Keratinocyte (primary cell): ENCODE results near the gene SNX7. TPM values are rescaled to one million over a fixed set of nuclear protein-coding genes. Genes with fewer than 3 reads are reported as not detected.

Source experiments
- DNase-seq: peaks from one replicate; pipeline ENCODE4 v3.0.0-alpha.2; 2011; ENCODE audit warnings: low read depth, missing footprints, low spot score
- FAIRE-seq: peaks from 2 replicates; lab custom pipeline; 2011; peaks lifted over from hg19 to GRCh38; lab: Jason Lieb, UNC
- H2AFZ ChIP-seq: 2 replicates; pipeline ENCODE4 v1.6.0; 2012; ENCODE audit warnings: low read length, control low read depth, inconsistent platforms; ENCODE audit not compliant: control insufficient read depth
- H3K27ac ChIP-seq: 2 replicates; pipeline ENCODE4 v1.5.1; 2011; ENCODE audit warnings: low read length; ENCODE audit not compliant: control insufficient read depth, insufficient read depth
- H3K27me3 ChIP-seq: 3 replicates; pipeline ENCODE4 v1.6.0; 2011; ENCODE audit warnings: low read length; ENCODE audit not compliant: control insufficient read depth, insufficient read depth; ENCODE audit errors: extremely low read depth
- H3K36me3 ChIP-seq, 2 experiments: 2 replicates in 1 of 2; 3 replicates in 1 of 2; pipeline ENCODE4 v1.5.1; 2011; ENCODE audit warnings: low read length in 2 of 2, mild to moderate bottlenecking in 1 of 2; ENCODE audit not compliant: control insufficient read depth in 2 of 2, insufficient read depth in 2 of 2; ENCODE audit errors: extremely low read depth in 1 of 2
- H3K4me1 ChIP-seq: 3 replicates; pipeline ENCODE4 v1.5.1; 2011; ENCODE audit warnings: low read length; ENCODE audit not compliant: control insufficient read depth, insufficient read depth; ENCODE audit errors: extremely low read depth
- H3K4me2 ChIP-seq: 3 replicates; pipeline ENCODE4 v1.6.0; 2011; ENCODE audit warnings: low read depth, low read length; ENCODE audit not compliant: control insufficient read depth, insufficient read depth; ENCODE audit errors: extremely low read depth
- H3K4me3 ChIP-seq, 3 experiments: fragments of 200-600 bp in 1 of 3; sonication (generic) in 1 of 3; 2 replicates in 2 of 3; 3 replicates in 1 of 3; pipeline ENCODE4 v1.5.1; 2011 to 2016; ENCODE audit warnings: low read length in 3 of 3, mild to moderate bottlenecking in 3 of 3, control low read depth in 2 of 3, inconsistent platforms in 1 of 3, low read depth in 1 of 3, mixed read lengths in 1 of 3, mixed run types in 1 of 3, moderate library complexity in 1 of 3; ENCODE audit not compliant: control insufficient read depth in 2 of 3, insufficient read depth in 2 of 3; ENCODE audit errors: extremely low read depth in 1 of 3
- H3K79me2 ChIP-seq: 2 replicates; pipeline ENCODE4 v1.6.0; 2012; ENCODE audit warnings: low read length; ENCODE audit not compliant: control insufficient read depth, insufficient read depth
- H3K9ac ChIP-seq: 3 replicates; pipeline ENCODE4 v1.6.0; 2011; ENCODE audit warnings: low read length; ENCODE audit not compliant: control insufficient read depth, insufficient read depth; ENCODE audit errors: extremely low read depth
- H3K9me1 ChIP-seq: 3 replicates; pipeline ENCODE4 v1.6.0; 2011; ENCODE audit warnings: low read length; ENCODE audit not compliant: control insufficient read depth, insufficient read depth; ENCODE audit errors: extremely low read depth
- H3K9me3 ChIP-seq: 2 replicates; pipeline ENCODE4 v1.5.1; 2012; ENCODE audit warnings: low read depth, low read length; ENCODE audit not compliant: control insufficient read depth
- H4K20me1 ChIP-seq: 3 replicates; pipeline ENCODE4 v1.6.0; 2011; ENCODE audit warnings: low read length; ENCODE audit not compliant: control insufficient read depth, insufficient read depth; ENCODE audit errors: extremely low read depth
- CTCF ChIP-seq, 3 experiments: IDR thresholded peaks in 1 of 3; conservative IDR thresholded peaks in 1 of 3; optimal IDR thresholded peaks in 1 of 3; 2 replicates in 2 of 3; 3 replicates in 1 of 3; pipeline versions ENCODE3 to v1.5.1; 2011; ENCODE audit warnings: low read length in 3 of 3, mild to moderate bottlenecking in 3 of 3, moderate library complexity in 2 of 3, control low read depth in 1 of 3, inconsistent platforms in 1 of 3; ENCODE audit not compliant: insufficient read depth in 2 of 3; ENCODE audit errors: extremely low read depth in 1 of 3
- EZH2 ChIP-seq: IDR thresholded peaks from one replicate; pipeline ENCODE4 v1.6.1; 2012; ENCODE audit warnings: inconsistent platforms, mild to moderate bottlenecking, low read length, moderate library complexity
- dilution Hi-C: fragments of 300-500 bp; cut with MboI; formaldehyde crosslinking; loops from one replicate; pipeline ENCODE4 v1.7.0; 2020; ENCODE audit warnings: low sequenced_read_pairs; ENCODE audit not compliant: extremely low pct_ligation_motif_present
- polyA plus RNA-seq, 5 experiments: library from polyadenylated mRNA; depleted of rRNA in 3 of 5; stranded (reverse) in 3 of 5; stranded (forward) in 1 of 5; unstranded in 1 of 5; fragments of >200 nt; gene quantifications; 1 replicate in 1 of 5; 2 replicates in 3 of 5; 3 replicates in 1 of 5; pipeline versions ENCODE4 v1.2.1 to v1.2.3, GENCODE V29; 2011 to 2012; ENCODE audit warnings: missing spikeins in 2 of 5, low read depth in 1 of 5, low replicate concordance in 1 of 5

SNX7 gene
- polyA plus RNA-seq, 1 donor (not counting 4 experiments of a cell fraction or from before 2014, with no cell fraction given): 50.5 TPM

DNA sequence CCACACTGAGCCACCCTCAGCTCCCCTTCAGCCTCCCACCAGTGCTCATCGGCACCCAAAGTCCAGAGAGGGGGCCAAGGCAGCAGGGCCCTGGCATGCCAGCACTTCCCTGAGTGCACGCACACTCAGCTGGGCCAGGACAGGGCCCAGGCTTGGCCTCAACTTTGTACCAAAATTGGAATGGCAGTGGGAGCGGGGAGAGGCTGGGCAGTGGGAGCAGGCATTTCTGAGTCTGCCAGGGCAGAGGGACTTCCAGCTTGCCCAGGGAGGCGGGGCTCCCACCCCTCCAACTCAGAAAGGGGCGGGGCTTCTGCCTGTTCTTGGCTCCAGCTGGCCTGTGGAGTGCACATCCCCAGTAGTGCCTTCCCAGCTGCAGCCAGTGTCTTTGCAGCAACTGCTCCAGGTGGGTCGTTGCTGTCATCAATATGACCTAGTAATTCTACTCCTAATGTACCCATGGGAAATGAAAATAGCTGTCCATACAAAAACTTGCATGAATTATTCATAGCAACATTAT is 10.3 kb upstream of the SNX7 start:
- TF ChIP-seq EZH2 (no peak), CTCF (optimal IDR thresholded peaks at IDR 0.05 in 1 of 3, IDR thresholded peaks at IDR 0.05 in 1 of 3, conservative IDR thresholded peaks at IDR 0.05 in 1 of 3; ENCODE audit: extremely low read depth in 1 of 3, insufficient read depth in 2 of 3, low read length in 3 of 3) (no peak)

DNA sequence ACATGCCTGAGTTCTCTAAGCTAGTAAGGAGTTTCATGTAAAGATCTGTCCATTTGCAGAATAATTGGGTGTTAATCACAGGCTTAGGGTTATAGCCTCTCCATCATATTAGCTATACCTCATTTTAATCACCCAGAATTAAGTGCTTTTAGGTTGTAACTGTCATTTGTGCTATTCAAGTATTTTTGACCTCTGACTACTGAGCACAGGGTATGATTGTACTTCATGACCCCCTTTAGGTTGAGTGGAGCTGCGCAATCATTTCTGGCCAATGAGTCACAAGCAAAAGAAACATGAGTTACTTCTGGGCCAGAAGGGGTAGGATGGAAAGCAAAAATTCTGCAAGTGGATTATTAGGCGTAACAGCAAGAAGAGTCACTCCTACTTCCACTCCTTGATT is 8.4 kb upstream of the SNX7 start:
- Histone ChIP-seq H3K4me1 (no peaks in the 10 kb centered on the region), H2AFZ (no peak overlapping the region), H3K27ac (no peak overlapping the region), H3K9me1 (no peaks in the 10 kb centered on the region), H3K79me2 (no peaks in the 10 kb centered on the region), H3K4me3 (no peak overlapping the region), H3K27me3 (no peaks in the 10 kb centered on the region), H3K9me3 (no peaks in the 10 kb centered on the region), H4K20me1 (no peaks in the 10 kb centered on the region), H3K4me2 (no peak overlapping the region), H3K36me3 (no peaks in the 10 kb centered on the region), H3K9ac (no peak overlapping the region)
- no peak for DNase-seq
- dilution Hi-C loops: no loop called here
- no peak for TF ChIP-seq CTCF (optimal IDR thresholded peaks at IDR 0.05 in 1 of 3, IDR thresholded peaks at IDR 0.05 in 1 of 3, conservative IDR thresholded peaks at IDR 0.05 in 1 of 3; ENCODE audit: extremely low read depth in 1 of 3, insufficient read depth in 2 of 3, low read length in 3 of 3)
- TF ChIP-seq EZH2: no peak
- FAIRE-seq: no peak

More for the DNA sequence above, 10.3 kb upstream of the SNX7 start:
- no peaks in the 10 kb centered on the region for H3K4me1 ChIP-seq
- H3K4me3 ChIP-seq: no peak overlapping the region
- H3K9me1 ChIP-seq: no peaks in the 10 kb centered on the region
- no peaks in the 10 kb centered on the region for H3K36me3 ChIP-seq
- H3K27ac ChIP-seq: no peak overlapping the region
- H3K9me3 ChIP-seq: no peaks in the 10 kb centered on the region
- no peaks in the 10 kb centered on the region for H4K20me1 ChIP-seq
- DNase-seq (no peak), FAIRE-seq (no peak)
- H3K9ac ChIP-seq: no peak overlapping the region
- no peaks in the 10 kb centered on the region for H3K79me2 ChIP-seq
- no peak overlapping the region for H3K4me2 ChIP-seq
- no peaks in the 10 kb centered on the region for H3K27me3 ChIP-seq
- no peak overlapping the region for H2AFZ ChIP-seq
- dilution Hi-C loops: no loop called here
